Smooth muscle cell (in vitro differentiated cells): ENCODE measurements around the gene GPT2. TPM values are rescaled to one million over a fixed set of nuclear protein-coding genes. Genes with fewer than 3 reads are reported as not detected.

Source experiments
- DNase-seq: peaks from one replicate; lab custom pipeline; 2025; ENCODE audit not compliant: unreplicated experiment; lab: John Stamatoyannopoulos, UW
- H2AFZ ChIP-seq: fragments of 200-600 bp; sonication (generic); 2 replicates; pipeline ENCODE4 v1.6.0; 2016; ENCODE audit warnings: antibody characterized with exemption, low read depth, mild to moderate bottlenecking
- H3F3A ChIP-seq: fragments of 200-600 bp; sonication (generic); 2 replicates; pipeline ENCODE4 v1.6.0; 2017; ENCODE audit warnings: antibody characterized with exemption, low read depth
- H3K27ac ChIP-seq: fragments of 200-600 bp; sonication (generic); 2 replicates; pipeline ENCODE4 v1.5.1; 2016; ENCODE audit warnings: low read depth, mild to moderate bottlenecking
- H3K27me3 ChIP-seq: fragments of 200-600 bp; sonication (generic); 2 replicates; pipeline ENCODE4 v1.6.1; 2016; ENCODE audit warnings: low read depth, mild to moderate bottlenecking
- H3K36me3 ChIP-seq: fragments of 200-600 bp; sonication (generic); 2 replicates; pipeline ENCODE4 v1.5.1; 2016; ENCODE audit warnings: low read depth
- H3K4me1 ChIP-seq: fragments of 200-600 bp; sonication (generic); 2 replicates; pipeline ENCODE4 v1.5.1; 2016; ENCODE audit warnings: low read depth
- H3K4me2 ChIP-seq: fragments of 200-600 bp; sonication (generic); 2 replicates; pipeline ENCODE4 v1.6.0; 2016; ENCODE audit warnings: mild to moderate bottlenecking
- H3K4me3 ChIP-seq: fragments of 200-600 bp; sonication (generic); 2 replicates; pipeline ENCODE4 v1.5.1; 2016; ENCODE audit warnings: mild to moderate bottlenecking
- H3K79me2 ChIP-seq: fragments of 200-600 bp; sonication (generic); 2 replicates; pipeline ENCODE4 v1.6.0; 2016; ENCODE audit warnings: low read depth, mild to moderate bottlenecking
- H3K9ac ChIP-seq: fragments of 200-600 bp; sonication (generic); 2 replicates; pipeline ENCODE4 v1.6.0; 2016; ENCODE audit warnings: low read depth
- H3K9me3 ChIP-seq: fragments of 200-600 bp; sonication (generic); replicated peaks from 2 replicates; pipeline ENCODE4 v1.5.1; 2016; ENCODE audit warnings: low read depth
- H4K20me1 ChIP-seq: fragments of 200-600 bp; sonication (generic); 2 replicates; pipeline ENCODE4 v1.6.0; 2016; ENCODE audit warnings: low read depth
- CTCF ChIP-seq: fragments of 200-600 bp; sonication (generic); IDR thresholded peaks from 2 replicates; pipeline ENCODE4 v1.5.1; 2017; ENCODE audit warnings: borderline replicate concordance, mild to moderate bottlenecking, antibody characterized with exemption; ENCODE audit not compliant: insufficient read depth, poor library complexity, severe bottlenecking
- WGBS: methylation state at CpG from one replicate; pipeline ENCODE4 v1.1.7; 2016; ENCODE audit warnings: low lambda C conversion rate; 5-methylcytosine and 5-hydroxymethylcytosine counted together
- polyA plus RNA-seq: library from polyadenylated mRNA; unstranded; fragments of >200 nt; fragmentation: Nextera tagmentation; extraction: Ambion mirVana; gene quantifications from 2 replicates; pipeline ENCODE4 v1.2.1, GENCODE V29; 2016
- total RNA-seq: library from RNA; depleted of rRNA; stranded (reverse); fragments of >200 nt; gene quantifications from 2 replicates; pipeline ENCODE4 v1.2.3, GENCODE V29; 2014

GPT2 gene
- total and polyA plus RNA-seq, 2 experiments from 2014 or later = 21.4 to 29.3 TPM

- Histone ChIP-seq H3K79me2 (no peaks in the 10 kb centered on the region), H3K4me2 (no peak overlapping the region), H3K27me3 (no peaks in the 10 kb centered on the region), H3K9ac (no peak overlapping the region), H3K4me3 (no peak overlapping the region), H3K9me3 (no peaks in the 10 kb centered on the region), H4K20me1 (peaks cover 20% of the 10 kb centered on the region), H3K36me3 (no peaks in the 10 kb centered on the region), H3K27ac (no peak overlapping the region), H3K4me1 (no peaks in the 10 kb centered on the region), H3F3A (no peaks in the 10 kb centered on the region), H2AFZ (no peak overlapping the region)
- TF ChIP-seq CTCF = no peak
- DNase-seq = no peak
- 85% methylated on average over 9 of the region's 9 CpGs for WGBS
These were observed 36.4 kb downstream of the GPT2 start for GRCh38 chr16:46920402-46921068.

- TF ChIP-seq CTCF = no peak
- no peaks in the 10 kb centered on the region for H3K27me3 ChIP-seq
- no peaks in the 10 kb centered on the region for H3F3A ChIP-seq
- H2AFZ ChIP-seq = no peak overlapping the region
- no peak for DNase-seq
- no peak overlapping the region for H3K9ac ChIP-seq
- 99% methylated on average over 10 of the region's 10 CpGs for WGBS
- H3K9me3 ChIP-seq = no peaks in the 10 kb centered on the region
- H3K27ac ChIP-seq = no peak overlapping the region
- no peaks in the 10 kb centered on the region for H3K4me1 ChIP-seq
- peaks cover 21% of the 10 kb centered on the region for H4K20me1 ChIP-seq
- no peak overlapping the region for H3K4me2 ChIP-seq
- H3K79me2 ChIP-seq = no peaks in the 10 kb centered on the region
- H3K4me3 ChIP-seq = no peak overlapping the region
- H3K36me3 ChIP-seq = no peaks in the 10 kb centered on the region
These were observed 38.1 kb downstream of the GPT2 start for GRCh38 chr16:46922239-46922638.

- 82% methylated on average over 19 of the region's 19 CpGs for WGBS
- Histone ChIP-seq H3K9ac (no peak overlapping the region), H3K9me3 (no peaks in the 10 kb centered on the region), H3K27me3 (no peaks in the 10 kb centered on the region), H3K4me2 (no peak overlapping the region), H4K20me1 (peaks cover 21% of the 10 kb centered on the region), H3K36me3 (no peaks in the 10 kb centered on the region), H3K27ac (no peak overlapping the region), H3K4me1 (no peaks in the 10 kb centered on the region), H3K79me2 (no peaks in the 10 kb centered on the region), H3F3A (no peaks in the 10 kb centered on the region), H3K4me3 (no peak overlapping the region), H2AFZ (no peak overlapping the region)
- TF ChIP-seq CTCF = no peak
- no peak for DNase-seq
These were observed 39.5 kb downstream of the GPT2 start for GRCh38 chr16:46923513-46924295.

GRCh38 chr16:46924402-46924801, 40.2 kb downstream of the GPT2 start:
- Histone ChIP-seq H3K27ac (no peak overlapping the region), H3K27me3 (no peaks in the 10 kb centered on the region), H3K36me3 (no peaks in the 10 kb centered on the region), H3K4me1 (no peaks in the 10 kb centered on the region), H3K9me3 (no peaks in the 10 kb centered on the region), H3F3A (no peaks in the 10 kb centered on the region), H2AFZ (no peak overlapping the region), H3K9ac (no peak overlapping the region), H3K4me3 (no peak overlapping the region), H3K79me2 (no peaks in the 10 kb centered on the region), H3K4me2 (no peak overlapping the region), H4K20me1 (peaks cover 24% of the 10 kb centered on the region)
- TF ChIP-seq CTCF = no peak
- DNase-seq = no peak
- WGBS = 96% methylated on average over 6 of the region's 6 CpGs
